Mammary epithelial cell (primary cell): ENCODE results near the gene XYLT1.

Experiments used
- EZH2 ChIP-seq: IDR thresholded peaks from 2 replicates; pipeline ENCODE4 v1.6.1; 2012; ENCODE audit warnings: low read length, inconsistent platforms, borderline replicate concordance
- TF ChIP-seq, protein P1 (sequence below), 2 donors: IDR thresholded peaks in 1 of 2; conservative IDR thresholded peaks in 1 of 2; 2 replicates each; pipeline ENCODE4 v1.5.1; 2011 to 2012; ENCODE audit warnings: inconsistent platforms in 2 of 2, low read length in 2 of 2, mild to moderate bottlenecking in 2 of 2, control low read depth in 1 of 2, low read depth in 1 of 2; ENCODE audit not compliant: insufficient read depth in 1 of 2; ENCODE audit errors: extremely low read depth in 1 of 2

- TF ChIP-seq, protein P1, sequence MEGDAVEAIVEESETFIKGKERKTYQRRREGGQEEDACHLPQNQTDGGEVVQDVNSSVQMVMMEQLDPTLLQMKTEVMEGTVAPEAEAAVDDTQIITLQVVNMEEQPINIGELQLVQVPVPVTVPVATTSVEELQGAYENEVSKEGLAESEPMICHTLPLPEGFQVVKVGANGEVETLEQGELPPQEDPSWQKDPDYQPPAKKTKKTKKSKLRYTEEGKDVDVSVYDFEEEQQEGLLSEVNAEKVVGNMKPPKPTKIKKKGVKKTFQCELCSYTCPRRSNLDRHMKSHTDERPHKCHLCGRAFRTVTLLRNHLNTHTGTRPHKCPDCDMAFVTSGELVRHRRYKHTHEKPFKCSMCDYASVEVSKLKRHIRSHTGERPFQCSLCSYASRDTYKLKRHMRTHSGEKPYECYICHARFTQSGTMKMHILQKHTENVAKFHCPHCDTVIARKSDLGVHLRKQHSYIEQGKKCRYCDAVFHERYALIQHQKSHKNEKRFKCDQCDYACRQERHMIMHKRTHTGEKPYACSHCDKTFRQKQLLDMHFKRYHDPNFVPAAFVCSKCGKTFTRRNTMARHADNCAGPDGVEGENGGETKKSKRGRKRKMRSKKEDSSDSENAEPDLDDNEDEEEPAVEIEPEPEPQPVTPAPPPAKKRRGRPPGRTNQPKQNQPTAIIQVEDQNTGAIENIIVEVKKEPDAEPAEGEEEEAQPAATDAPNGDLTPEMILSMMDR (conservative IDR thresholded peaks at IDR 0.05 in 1 of 2, IDR thresholded peaks at IDR 0.05 in 1 of 2; ENCODE audit: extremely low read depth in 1 of 2, insufficient read depth in 1 of 2, low read depth in 1 of 2, low read length in 2 of 2), result no peak
- TF ChIP-seq EZH2, result no peak
Measured at GRCh38 chr16:17128791-17129190, 342.0 kb downstream of the XYLT1 start.
